Measurements from ENCODE around the gene TBC1D17.
"Not testable (repeated sequence)": the region's sequence is repeated elsewhere in the genome, so short reads cannot be mapped to it uniquely, and the experiment has no call there.

The TBC1D17 gene

GRCh38 chr19:49924004-49924880 is 46.7 kb downstream of the TBC1D17 start:
- no peak for DNase-seq

- DNase-seq, result not testable (repeated sequence)
These were observed 47.3 kb downstream of the TBC1D17 start for GRCh38 chr19:49924881-49925210.

- no peak for DNase-seq
These were observed 48.0 kb downstream of the TBC1D17 start for GRCh38 chr19:49925486-49925885.

GRCh38 chr19:49926515-49926914 is 49.0 kb downstream of the TBC1D17 start:
- DNase-seq, result no peak

DNA sequence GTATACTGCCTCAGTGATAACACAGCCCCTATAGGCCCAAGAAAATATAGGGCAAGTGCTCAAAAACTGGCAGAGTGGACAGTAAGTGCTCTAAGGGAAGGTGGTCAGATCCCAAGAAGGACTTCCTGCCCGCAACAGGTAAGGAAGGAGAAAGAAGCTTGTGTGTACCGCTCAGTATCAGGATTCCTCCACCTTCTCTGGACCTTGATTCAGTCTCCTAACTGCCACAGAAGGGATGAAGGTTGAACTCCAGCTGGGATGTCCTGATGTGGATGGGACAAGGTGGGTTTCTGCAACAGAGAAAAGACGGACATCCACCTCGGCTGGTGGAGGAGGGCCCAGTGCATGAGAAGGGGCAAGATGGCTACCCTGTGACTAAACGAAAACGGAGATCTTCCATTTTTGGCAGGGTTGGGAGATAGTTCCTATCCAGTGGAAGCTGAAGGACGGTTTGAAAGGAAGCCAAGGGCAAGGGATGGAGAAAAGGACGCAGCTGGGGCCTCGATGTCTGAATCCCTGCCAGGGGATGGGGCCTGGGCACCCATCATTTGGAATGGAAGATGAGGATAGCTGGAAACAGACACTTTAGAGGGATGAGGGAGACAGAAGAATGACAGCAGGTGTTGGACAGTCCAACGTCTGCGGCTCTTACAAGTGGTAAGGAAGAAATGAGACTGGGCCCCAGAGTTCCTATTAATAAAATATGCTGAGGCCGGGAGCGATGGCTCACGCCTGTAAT is 50.2 kb downstream of the TBC1D17 start:
- DNase-seq, result no peak

GRCh38 chr19:49929121-49929610 is 51.7 kb downstream of the TBC1D17 start, which contains the start of the genes ATF5 and NUP62:
TSS of gene ATF5 (plus strand) at chr19:49929205. CDS start at chr19:49930851, 1,646 bp downstream.
TSS of gene NUP62 (minus strand) at chr19:49929504. CDS start at chr19:49909807, 19,697 bp downstream.
- DNase-seq, result peak; percentile 87

DNA sequence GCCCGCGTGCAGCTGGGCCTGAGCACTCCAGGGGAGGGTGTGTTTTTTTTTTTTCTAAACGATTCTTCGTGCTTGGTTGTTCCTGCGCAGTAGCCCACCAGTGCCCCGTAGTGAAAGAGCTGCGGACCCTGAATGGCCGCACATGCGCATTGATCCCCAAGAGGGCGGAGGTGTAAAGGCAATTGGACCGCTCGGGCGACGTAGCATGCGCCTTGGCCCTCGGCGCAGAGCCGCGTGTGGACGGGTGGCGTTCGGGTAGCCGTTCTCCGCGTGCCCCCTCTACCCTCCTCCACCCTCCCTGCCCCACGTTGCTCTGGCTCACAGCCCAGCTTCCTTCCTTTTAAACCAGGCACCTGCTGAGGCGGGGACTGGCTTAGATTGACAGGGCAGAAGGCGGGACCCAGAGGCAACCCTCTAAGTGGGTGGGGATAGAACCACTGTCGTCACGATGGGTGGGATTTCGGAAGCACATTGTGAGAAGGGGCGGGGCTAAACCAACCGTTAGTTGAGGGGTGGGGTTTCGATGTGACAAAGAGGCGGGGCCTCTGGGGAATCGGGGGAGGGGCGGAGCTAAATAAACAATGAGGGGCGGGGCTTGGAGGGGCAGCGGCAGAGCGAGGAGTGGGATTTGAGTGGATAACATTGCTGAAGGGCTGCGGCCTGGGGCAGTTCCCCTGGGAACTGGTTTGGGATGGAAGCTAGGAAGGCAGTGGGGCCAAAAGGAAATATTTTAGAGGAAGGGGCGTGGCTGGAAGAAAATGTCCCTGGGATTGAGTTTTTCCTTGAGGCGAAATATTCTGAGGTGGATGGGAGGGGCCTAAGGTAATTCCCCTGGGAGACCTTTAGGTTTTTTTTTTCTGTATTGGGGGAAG is 52.3 kb downstream of the TBC1D17 start:
- peak; percentile 94 for DNase-seq

GRCh38 chr19:49930483-49931011 is 53.0 kb downstream of the TBC1D17 start:
- peak; percentile 59 for DNase-seq

GRCh38 chr19:49931293-49932040 is 54.0 kb downstream of the TBC1D17 start:
- no peak for DNase-seq

DNA sequence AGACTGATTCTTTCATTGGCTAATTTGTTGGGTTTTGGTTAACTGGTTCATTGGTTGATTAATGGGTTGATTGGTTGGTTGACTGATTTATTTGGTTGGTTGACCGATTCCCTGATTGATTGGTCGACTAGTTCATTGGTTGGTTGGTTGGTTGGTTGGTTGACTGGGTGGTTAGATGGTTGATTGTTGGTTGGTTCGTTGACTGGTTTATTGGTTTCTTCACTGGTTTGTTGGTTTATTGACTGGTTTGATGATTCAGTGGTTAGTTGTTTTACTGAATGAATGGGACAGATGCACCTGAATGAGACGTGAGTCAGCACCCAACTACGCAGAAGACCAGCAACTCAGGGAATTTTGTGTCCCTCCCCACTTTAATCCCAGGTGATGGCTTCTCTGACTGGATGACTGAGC is 54.5 kb downstream of the TBC1D17 start:
- DNase-seq, result no peak

GRCh38 chr19:49932731-49933131 is 55.2 kb downstream of the TBC1D17 start:
- no peak for DNase-seq

DNA sequence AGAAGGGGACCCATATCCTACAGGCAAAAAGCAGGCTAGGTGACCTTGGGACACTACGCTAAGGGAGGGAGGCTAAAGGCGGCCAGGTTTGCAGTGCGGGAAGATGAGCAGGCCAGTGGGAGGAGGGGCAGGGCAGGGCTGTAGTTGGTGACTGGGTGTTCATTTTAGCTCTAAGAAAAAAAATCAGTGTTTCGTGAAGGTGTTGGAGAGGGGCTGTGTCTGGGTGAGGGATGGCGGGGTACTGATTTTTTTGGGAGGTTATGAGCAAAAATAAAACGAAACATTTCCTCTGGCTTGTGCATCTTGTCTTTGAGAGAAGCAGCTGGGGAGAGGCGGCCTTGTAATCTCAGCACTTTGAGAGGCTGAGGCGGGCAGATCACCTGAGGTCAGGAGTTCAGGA is 56.1 kb downstream of the TBC1D17 start:
- no peak for DNase-seq

DNA sequence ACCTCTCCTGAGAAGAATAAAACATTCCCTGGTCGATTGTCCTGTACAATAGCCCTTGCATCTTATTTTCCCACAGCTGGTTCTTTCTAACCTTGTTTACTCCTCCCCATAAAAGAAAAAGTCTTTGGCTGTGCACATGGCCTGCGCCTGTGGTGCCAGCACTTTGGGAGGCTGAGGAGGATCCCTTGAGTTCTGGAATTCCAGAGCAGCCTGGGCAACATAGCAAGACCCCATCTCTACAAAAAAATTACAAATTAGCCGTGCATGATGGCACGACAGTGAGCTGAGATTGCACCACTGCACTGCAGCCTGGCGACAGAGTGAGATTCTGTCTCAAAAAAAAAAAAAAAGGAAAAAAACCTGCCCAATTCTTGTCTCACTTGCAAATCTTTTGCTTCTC is 59.0 kb downstream of the TBC1D17 start:
- no peak for DNase-seq

DNA sequence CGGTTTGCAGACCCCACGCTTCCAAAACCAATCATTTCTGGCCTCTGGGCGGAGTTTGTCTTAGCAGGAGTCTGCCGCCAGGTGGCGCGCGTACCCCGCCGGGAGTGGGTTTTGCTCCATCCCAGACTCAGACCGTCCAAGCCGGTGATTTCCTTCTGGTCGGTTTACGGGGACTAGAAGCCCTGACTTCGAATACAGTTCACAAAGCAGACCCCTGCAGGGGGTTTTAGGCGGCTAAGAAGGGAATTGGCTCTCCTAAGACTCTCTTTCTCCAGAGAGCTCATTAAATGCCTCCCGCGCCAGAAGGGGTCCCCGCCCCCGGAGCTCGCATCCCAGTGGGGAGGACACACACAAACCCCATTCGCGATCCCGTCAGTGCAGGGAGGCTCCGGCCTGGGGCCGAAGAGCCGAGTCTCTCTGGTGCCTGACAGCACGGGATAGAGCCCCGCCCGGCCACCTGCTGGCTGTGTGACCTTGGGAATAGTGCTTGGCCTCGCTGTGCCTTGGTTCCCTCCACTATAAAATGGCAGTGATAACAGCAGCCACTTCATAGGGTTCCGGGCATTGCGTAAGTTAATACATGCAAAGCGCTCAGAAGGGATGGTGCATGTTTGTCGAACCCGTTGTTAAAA is 60.4 kb downstream of the TBC1D17 start:
- peak; percentile 77 for DNase-seq

Measured in NCI-H774 (cell line).